Measurements from ENCODE around the gene WWTR1.

WWTR1 gene

DNA sequence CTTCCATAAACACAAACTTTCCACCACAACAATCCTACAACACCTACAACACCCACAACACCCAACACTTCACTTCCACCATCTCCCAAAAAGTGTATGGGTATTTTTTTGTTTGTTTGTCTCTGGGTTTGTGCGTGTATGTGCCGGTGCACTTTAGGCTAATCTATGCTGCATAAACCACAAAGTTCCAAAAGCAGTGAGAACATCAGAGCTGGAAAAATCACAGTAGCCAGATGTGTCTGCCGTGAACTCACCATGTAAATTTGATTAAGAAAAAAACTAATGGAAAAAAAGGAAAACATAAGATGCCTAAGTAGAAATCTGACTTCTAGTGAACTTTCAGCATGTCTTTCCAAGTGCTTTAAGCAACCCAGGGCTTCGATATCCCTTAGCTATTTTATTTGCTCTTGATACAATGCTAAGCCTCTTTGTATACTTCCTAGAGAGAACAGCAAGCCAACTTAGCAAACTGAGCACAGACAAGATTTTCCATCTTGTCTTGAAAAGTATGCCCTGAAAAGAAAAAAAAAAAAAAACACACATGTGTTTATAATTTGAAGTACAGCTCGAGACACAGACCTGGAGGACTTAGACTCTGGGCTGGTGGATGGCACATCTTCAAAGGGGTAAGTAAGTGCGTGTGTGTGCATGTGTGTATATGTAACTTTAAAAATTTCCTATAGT, 91.4 kb downstream of the WWTR1 start:
- DNase-seq (ENCODE audit: low read depth) = peak; percentile 79

DNA sequence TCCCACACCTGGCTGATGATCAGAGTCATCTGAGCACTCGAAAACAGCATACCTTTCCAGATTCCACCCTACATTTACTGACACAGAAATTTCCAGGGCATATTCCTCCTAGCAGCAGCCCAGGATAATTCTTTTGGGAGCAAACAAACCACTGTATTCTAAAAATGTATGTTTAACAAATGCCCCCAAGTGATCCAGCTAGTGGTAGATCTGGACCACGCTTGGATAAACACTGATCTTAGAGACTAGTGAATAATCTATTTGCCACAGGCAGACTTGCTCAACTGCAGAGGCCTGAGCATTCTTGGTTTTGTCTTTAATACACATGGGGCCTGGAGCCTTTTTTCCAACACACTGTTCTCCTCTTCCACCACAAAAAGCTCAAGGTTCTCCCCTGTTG, 93.7 kb downstream of the WWTR1 start:
- peak; percentile 39 for DNase-seq (ENCODE audit: low read depth)

GRCh38 chr3:149563114-149563513, 94.7 kb downstream of the WWTR1 start:
- DNase-seq (ENCODE audit: low read depth) = no peak

DNA sequence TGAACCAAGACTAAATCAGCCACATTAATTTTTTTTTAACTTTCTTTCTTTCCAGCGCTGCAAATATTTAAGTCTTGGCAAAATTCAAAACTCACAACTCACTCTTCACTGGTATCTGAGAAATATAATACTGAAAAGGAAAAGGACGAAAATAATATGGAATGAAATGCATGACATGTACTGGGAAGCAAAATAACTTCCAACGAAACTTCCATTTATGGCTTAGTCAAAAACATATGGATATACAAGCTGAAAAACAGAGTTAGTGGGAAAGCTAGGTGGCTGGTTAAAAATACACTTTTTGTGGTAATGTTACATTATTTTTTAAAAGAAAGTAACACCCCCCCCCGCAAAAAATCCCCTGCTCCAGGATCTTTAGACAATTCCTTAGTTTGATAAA, 97.2 kb downstream of the WWTR1 start:
- no peak for DNase-seq (ENCODE audit: low read depth)

GRCh38 chr3:149560001-149560400, 97.8 kb downstream of the WWTR1 start:
- DNase-seq (ENCODE audit: low read depth) = peak; percentile 64

- no peak for DNase-seq (ENCODE audit: low read depth)
Measured at GRCh38 chr3:149559525-149559924, 98.3 kb downstream of the WWTR1 start.

GRCh38 chr3:149555927-149556326, 101.9 kb downstream of the WWTR1 start:
- DNase-seq (ENCODE audit: low read depth) = peak; percentile 71

DNA sequence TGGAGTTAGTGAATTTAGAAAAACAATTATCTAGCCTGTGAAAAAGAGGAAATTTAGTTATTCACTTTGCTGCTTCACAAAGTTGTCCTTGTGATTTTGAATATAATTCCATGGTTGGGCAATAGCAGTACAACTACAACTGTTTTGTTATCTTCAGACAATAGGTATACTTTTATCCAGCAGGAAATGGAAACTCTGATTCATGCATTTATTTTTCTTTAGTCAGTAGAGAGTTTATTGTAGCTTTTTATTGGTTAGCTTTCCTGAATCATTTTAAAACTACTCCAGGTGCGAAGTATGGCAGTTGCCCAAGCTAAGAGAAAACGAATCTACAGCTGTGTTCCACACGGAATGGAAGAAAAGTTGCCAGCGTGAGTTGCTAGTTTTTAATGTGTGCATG, 103.0 kb downstream of the WWTR1 start:
- peak; percentile 61 for DNase-seq (ENCODE audit: low read depth)

DNA sequence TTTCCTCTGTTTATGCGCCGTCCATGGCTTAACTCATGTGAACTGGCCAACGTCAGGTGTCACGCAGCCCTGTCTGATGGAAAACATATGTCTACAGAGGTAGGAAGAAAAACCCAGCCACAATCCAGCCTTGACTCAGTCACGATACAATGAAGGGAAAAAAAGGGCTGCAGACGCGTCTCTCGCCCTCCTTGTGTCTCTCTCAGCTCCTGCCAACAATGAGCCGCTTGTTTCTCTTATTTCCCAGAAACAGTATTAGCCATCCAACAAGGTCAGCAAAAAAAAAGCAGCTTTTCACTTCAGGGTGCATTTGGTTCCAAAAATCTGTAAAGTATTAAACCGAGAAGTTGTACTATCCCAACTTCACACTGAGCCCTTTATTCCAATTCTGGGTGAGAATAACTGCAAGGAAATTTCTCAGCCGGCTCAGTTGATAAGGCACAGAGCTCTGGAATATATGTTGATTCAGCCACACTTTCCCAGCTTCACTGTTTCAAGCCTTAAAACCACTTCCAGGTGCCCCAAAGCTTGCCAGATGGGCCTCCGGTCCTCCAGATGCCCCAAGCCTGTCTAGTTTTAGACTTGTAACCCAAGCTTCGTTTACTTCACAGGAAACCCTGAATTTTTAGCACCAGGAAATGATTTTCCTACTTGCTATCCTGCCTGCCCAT, 103.9 kb downstream of the WWTR1 start:
- peak; percentile 86 for DNase-seq (ENCODE audit: low read depth)

- DNase-seq (ENCODE audit: low read depth) = no peak
Measured at GRCh38 chr3:149552700-149553099, 105.1 kb downstream of the WWTR1 start.

- DNase-seq (ENCODE audit: low read depth) = no peak
Measured at GRCh38 chr3:149551500-149551899, 106.3 kb downstream of the WWTR1 start.

- no peak for DNase-seq (ENCODE audit: low read depth)
Measured at GRCh38 chr3:149548669-149549065, 109.2 kb downstream of the WWTR1 start.

GRCh38 chr3:149547954-149548668, 109.7 kb downstream of the WWTR1 start:
- peak; percentile 88 for DNase-seq (ENCODE audit: low read depth)

- DNase-seq (ENCODE audit: low read depth) = peak; percentile 71
Measured at GRCh38 chr3:149547413-149547812, 110.4 kb downstream of the WWTR1 start.

- no peak for DNase-seq (ENCODE audit: low read depth)
Measured at GRCh38 chr3:149545049-149545448, 112.8 kb downstream of the WWTR1 start.

DNA sequence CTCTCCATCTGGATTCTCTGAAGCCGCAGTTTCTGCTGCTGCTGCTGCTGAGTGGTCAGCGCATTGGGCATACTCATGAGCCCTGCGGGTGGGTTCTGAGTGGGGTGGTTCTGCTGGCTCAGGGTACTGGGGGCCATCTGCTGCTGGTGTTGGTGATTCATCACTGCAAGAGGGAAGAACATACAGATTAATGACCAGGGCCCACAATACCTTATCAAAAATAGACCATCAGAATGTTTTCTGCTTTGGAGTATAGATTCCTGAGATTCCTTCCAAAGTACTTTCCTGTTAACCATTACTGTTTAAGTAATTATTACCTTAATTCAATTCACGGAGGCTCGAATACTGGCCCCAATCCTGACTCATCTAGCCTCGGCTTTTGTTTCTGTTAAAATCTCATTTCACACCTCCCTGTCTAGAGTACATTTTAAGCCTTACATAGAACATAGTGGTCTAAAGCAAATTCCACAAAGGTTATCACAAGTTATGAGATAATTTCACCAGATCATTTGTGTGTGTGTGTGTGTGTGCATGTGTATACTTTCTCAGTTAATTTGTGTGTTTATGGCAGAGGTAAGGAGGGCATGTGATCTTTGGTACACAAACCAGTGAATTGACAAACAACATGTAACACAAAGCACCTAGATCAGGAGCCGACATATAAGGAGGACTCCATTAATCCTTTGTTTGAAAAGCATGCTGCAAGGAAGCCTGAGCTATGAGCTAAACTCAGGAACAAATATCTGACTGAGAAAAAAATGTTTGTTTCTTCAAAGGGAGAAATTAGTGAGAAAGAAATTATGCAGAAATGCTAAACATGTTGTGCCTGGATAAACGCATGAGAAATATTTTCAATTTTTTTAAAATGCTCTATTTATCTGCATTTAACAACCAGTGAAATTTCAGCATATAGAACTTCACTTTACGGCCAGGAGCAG, 115.2 kb downstream of the WWTR1 start:
- no peak for DNase-seq (ENCODE audit: low read depth)

DNA sequence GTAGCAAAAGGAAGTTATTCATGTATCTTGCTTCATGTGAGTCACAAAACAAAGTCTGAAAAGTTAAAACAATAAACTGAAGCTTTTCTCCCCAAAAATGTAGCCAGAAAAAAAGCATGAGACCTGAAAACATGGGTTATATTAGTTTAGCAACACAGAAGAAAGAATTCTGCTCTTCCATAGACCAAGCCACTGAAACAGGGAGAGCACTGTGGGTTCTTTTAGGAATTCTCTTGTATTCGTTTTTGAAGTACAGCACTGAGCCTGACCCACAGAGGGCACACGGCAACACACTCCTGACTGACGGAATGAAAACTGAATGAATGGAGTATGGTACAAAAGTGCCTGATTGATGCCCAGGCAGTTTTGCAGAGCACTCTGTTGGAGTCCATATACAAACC, 116.7 kb downstream of the WWTR1 start:
- DNase-seq (ENCODE audit: low read depth) = peak; percentile 27

- no peak for DNase-seq (ENCODE audit: low read depth)
Measured at GRCh38 chr3:149538371-149538770, 119.5 kb downstream of the WWTR1 start.

- peak; percentile 48 for DNase-seq (ENCODE audit: low read depth)
Measured at GRCh38 chr3:149536429-149536828, 121.4 kb downstream of the WWTR1 start.

- no peak for DNase-seq (ENCODE audit: low read depth)
Measured at GRCh38 chr3:149535333-149535685, 122.5 kb downstream of the WWTR1 start.

GRCh38 chr3:149534671-149535332, 123.0 kb downstream of the WWTR1 start:
- peak; percentile 70 for DNase-seq (ENCODE audit: low read depth)

- DNase-seq (ENCODE audit: low read depth) = no peak
Measured at GRCh38 chr3:149534082-149534481, 123.7 kb downstream of the WWTR1 start.

All from fibroblast of gingiva (primary cell).